Mucosa of rectum (tissue), 2 donors: Measurements from ENCODE around the gene CMC2.

Experiments
- H3K27ac ChIP-seq, 2 donors: one replicate each; pipeline ENCODE4 v1.7.0; 2013; ENCODE audit warnings: inconsistent platforms in 2 of 2, low read depth in 2 of 2, low read length in 2 of 2
- H3K27me3 ChIP-seq, 2 donors: one replicate each; pipeline ENCODE4 v1.7.0; 2013; ENCODE audit warnings: low read length in 2 of 2; ENCODE audit not compliant: control insufficient read depth in 2 of 2, insufficient read depth in 2 of 2
- H3K36me3 ChIP-seq, 2 donors: one replicate each; pipeline ENCODE4 v1.7.0; 2013; ENCODE audit warnings: low read length in 2 of 2; ENCODE audit not compliant: control insufficient read depth in 2 of 2, insufficient read depth in 2 of 2
- H3K4me1 ChIP-seq, 2 donors: one replicate each; pipeline ENCODE4 v1.7.0; 2013; ENCODE audit warnings: low read length in 2 of 2, mild to moderate bottlenecking in 1 of 2; ENCODE audit not compliant: control insufficient read depth in 2 of 2, insufficient read depth in 2 of 2
- H3K4me3 ChIP-seq, 2 donors: one replicate each; pipeline ENCODE4 v1.7.0; 2013; ENCODE audit warnings: low read length in 2 of 2
- H3K9ac ChIP-seq, 2 donors: one replicate each; pipeline ENCODE4 v1.7.0; 2013; ENCODE audit warnings: low read length in 2 of 2, low read depth in 1 of 2, mild to moderate bottlenecking in 1 of 2
- H3K9me3 ChIP-seq, 2 donors: one replicate each; pipeline ENCODE4 v1.7.0; 2013; ENCODE audit warnings: low read length in 2 of 2; ENCODE audit not compliant: control insufficient read depth in 2 of 2
- donor health status: healthy.
- donor health status: Normal muscosa, but diverticular disease.

The CMC2 gene

DNA sequence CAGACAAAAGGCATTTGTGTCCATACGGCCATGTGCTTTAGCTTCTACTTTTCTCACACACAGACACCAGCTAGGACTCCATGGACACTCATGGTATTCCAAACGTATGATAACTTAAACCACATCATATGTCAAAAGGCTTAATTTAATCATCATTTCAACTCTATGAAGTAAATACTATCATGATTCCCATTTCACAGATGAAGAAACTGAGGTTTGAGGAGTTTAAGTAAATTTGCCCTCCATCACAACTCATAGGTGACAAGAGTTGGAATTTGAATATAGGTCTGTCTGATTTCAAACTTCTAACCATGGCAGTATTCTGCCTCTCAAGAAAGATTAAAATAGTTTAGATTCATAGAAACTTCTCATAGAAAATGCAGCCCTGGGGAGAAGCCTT, 43.8 kb downstream of the CMC2 start:
- H3K4me3 ChIP-seq: no peak overlapping the region
- no peaks in the 10 kb centered on the region for H3K36me3 ChIP-seq
- H3K9me3 ChIP-seq: peaks cover 4 to 13% of the 10 kb centered on the region in 2 donors
- no peak overlapping the region for H3K27ac ChIP-seq
- H3K4me1 ChIP-seq: no peaks in the 10 kb centered on the region
- no peaks in the 10 kb centered on the region for H3K27me3 ChIP-seq
- H3K9ac ChIP-seq: no peak overlapping the region

DNA sequence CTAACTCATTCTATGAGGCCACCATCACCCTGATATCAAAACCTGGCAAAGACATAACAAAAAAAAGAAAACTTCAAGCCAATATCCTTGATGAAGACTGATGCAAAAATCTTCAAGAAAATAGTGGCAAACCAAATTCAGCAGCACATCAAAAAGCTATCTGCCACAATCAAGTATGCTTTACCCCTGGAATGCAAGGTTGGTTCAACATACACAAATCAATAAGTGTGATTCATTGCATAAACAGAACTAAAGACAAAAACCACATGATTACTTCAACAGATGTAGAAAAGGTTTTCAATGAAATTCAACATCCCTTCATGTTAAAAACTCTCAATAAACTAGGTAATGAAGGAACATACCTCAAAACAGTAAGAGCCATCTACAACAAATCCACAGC, 48.4 kb downstream of the CMC2 start:
- Histone ChIP-seq H3K4me3 (no peak overlapping the region), H3K4me1 (no peaks in the 10 kb centered on the region), H3K27ac (no peak overlapping the region), H3K27me3 (no peaks in the 10 kb centered on the region), H3K9me3 (peaks cover 4 to 13% of the 10 kb centered on the region in 2 donors), H3K36me3 (no peaks in the 10 kb centered on the region), H3K9ac (no peak overlapping the region)

- H3K9ac ChIP-seq: no peak overlapping the region
- H3K4me3 ChIP-seq: no peak overlapping the region
- no peaks in the 10 kb centered on the region for H3K36me3 ChIP-seq
- no peak overlapping the region for H3K27ac ChIP-seq
- peaks cover 5 to 9% of the 10 kb centered on the region in 2 donors for H3K9me3 ChIP-seq
- no peaks in the 10 kb centered on the region for H3K4me1 ChIP-seq
- H3K27me3 ChIP-seq: no peaks in the 10 kb centered on the region
Observed at GRCh38 chr16:80954985-80955384, 51.7 kb downstream of the CMC2 start.

GRCh38 chr16:80948886-80949493, 57.7 kb downstream of the CMC2 start:
- peaks cover 0 to 2% of the 10 kb centered on the region in 2 donors for H3K9me3 ChIP-seq
- no peaks in the 10 kb centered on the region for H3K27me3 ChIP-seq
- no peaks in the 10 kb centered on the region for H3K4me1 ChIP-seq
- H3K27ac ChIP-seq: no peak overlapping the region
- no peak overlapping the region for H3K4me3 ChIP-seq
- no peak overlapping the region for H3K9ac ChIP-seq
- no peaks in the 10 kb centered on the region for H3K36me3 ChIP-seq

DNA sequence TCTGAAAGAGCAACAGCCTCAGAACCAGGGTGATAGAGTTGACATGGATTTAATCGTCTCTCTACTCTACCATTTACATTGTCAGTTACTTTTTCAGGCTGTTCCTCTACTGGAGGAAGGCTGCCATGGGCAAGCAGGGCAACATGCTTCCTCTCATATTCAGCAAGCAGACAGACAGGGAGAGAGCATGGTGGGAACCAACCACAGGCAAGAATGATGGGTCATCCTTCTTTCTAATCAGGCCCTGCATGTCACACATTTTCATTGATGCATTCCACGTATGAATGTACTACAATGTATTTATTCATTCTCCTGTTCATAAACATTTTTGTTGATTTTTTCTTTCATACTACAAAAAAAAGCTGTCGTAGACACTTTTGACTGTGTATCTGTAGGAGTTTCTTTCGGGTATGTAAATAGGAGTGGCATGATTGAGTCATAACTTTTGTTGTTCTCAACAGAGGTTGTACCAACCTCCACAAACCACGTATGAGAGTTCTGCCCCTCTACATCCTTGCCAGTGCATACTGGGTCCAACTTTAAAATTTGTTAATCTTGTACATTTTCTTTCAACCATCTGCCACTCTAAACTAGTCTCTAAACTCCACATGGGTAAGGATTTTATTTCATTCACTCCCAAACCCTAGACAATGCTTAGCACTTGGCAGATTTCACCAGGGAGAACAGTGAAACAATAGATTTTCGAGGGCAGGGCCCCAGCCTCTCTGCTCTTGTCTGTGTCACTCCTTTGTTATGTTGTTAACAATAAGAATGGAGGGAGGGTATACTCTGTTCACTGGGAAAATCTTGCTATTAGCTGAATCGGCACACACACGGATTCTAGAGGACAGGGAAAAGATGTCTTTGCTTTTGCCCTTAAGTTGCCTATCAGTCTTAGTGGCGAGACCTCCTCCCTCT, 58.7 kb downstream of the CMC2 start:
- Histone ChIP-seq H3K4me1 (no peaks in the 10 kb centered on the region), H3K9ac (no peak overlapping the region), H3K9me3 (peaks cover 0 to 2% of the 10 kb centered on the region in 2 donors), H3K36me3 (no peaks in the 10 kb centered on the region), H3K27me3 (no peaks in the 10 kb centered on the region), H3K4me3 (no peak overlapping the region), H3K27ac (no peak overlapping the region)

DNA sequence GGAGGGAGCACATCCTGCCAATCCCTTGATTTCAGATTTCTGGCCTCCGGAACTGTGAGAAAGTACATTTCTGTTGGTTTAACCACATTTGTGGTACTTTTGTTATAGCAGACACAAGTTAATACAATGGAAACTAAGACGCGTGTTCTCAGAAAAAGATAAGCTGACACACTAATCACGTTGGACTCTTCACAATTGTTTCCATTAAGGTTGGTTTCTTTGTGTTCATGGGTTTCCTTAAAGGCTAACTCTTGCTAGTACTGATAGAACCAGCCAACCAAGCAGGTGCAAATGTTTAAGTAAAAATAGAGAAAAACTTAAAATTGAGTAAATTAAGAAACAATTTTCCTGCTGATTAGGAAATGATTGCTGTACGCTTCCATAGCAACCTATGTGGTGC, 59.4 kb downstream of the CMC2 start:
- no peaks in the 10 kb centered on the region for H3K27me3 ChIP-seq
- H3K27ac ChIP-seq: no peak overlapping the region
- no peak overlapping the region for H3K9ac ChIP-seq
- H3K4me3 ChIP-seq: no peak overlapping the region
- no peaks in the 10 kb centered on the region for H3K4me1 ChIP-seq
- no peaks in the 10 kb centered on the region for H3K36me3 ChIP-seq
- peaks cover 0 to 2% of the 10 kb centered on the region in 2 donors for H3K9me3 ChIP-seq

DNA sequence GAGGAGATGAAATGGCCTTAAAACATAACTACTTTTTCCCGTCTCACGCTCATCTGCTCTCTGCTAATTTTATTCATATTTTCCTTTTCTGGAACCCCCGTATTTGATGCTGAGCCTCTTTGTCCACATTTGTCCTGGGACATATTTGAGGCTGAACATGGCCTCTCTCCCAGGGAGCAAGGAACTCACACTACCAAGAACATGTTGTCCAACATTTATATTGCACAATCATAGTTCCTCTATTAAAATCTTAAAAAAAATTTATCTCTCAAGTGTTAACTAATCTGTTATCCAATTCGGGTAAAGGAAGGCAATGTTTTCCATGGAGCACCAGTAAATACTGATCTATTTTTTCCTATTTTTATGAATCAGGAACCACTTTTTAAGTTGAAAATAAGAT, 60.2 kb downstream of the CMC2 start:
- Histone ChIP-seq H3K27me3 (no peaks in the 10 kb centered on the region), H3K4me3 (no peak overlapping the region), H3K4me1 (no peaks in the 10 kb centered on the region), H3K9ac (no peak overlapping the region), H3K36me3 (no peaks in the 10 kb centered on the region), H3K9me3 (no peaks in the 10 kb centered on the region), H3K27ac (no peak overlapping the region)

GRCh38 chr16:80940069-80940856, 66.4 kb downstream of the CMC2 start:
- Histone ChIP-seq H3K27me3 (no peaks in the 10 kb centered on the region), H3K9ac (no peak overlapping the region), H3K27ac (no peak overlapping the region), H3K36me3 (no peaks in the 10 kb centered on the region), H3K4me3 (no peak overlapping the region), H3K9me3 (no peaks in the 10 kb centered on the region), H3K4me1 (no peaks in the 10 kb centered on the region)

GRCh38 chr16:80938879-80939260, 67.8 kb downstream of the CMC2 start:
- Histone ChIP-seq H3K36me3 (no peaks in the 10 kb centered on the region), H3K9ac (no peak overlapping the region), H3K9me3 (no peaks in the 10 kb centered on the region), H3K4me1 (no peaks in the 10 kb centered on the region), H3K27me3 (peaks cover 0 to 5% of the 10 kb centered on the region in 2 donors), H3K4me3 (no peak overlapping the region), H3K27ac (no peak overlapping the region)
